ENCODE results near the gene PRELID3B.

Gene PRELID3B

DNA sequence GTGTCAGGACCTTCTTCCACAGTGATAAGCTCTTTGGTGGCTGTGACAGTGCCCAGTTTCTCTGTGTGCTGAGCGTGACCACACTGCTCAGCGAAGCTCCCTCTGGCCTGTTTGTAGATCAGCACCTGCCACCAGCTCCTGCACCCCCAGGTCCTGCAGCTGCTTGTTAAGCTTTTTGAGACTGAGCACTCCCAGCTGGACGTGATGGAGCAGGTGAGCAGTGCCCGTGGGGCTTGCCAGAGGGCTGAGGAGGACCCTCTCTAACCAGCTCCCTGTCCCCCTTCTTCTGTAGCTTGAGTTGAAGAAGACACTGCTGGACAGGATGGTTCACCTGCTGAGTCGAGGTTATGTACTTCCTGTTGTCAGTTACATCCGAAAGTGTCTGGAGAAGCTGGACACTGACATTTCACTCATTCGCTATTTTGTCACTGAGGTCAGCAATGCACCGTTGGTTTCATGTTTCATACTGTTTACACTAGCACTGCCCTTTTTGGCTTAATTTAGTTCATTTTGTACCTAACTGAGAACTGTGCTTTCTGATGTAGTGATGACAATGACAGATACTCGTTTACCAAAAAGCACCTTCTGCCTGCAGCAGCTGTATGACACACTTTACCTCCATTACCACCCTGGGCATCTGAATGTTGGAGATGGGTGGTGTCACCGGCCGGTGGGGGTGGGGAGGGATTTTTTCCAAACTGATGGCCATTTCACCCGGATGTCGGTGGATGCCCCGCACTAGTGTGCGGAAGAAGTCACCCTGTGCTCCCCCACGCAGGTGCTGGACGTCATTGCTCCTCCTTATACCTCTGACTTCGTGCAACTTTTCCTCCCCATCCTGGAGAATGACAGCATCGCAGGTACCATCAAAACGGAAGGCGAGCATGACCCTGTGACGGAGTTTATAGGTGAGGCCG lies 49.0 kb downstream of the PRELID3B start:
- DNase-seq (ENCODE audit: low read depth) = no peak

DNA sequence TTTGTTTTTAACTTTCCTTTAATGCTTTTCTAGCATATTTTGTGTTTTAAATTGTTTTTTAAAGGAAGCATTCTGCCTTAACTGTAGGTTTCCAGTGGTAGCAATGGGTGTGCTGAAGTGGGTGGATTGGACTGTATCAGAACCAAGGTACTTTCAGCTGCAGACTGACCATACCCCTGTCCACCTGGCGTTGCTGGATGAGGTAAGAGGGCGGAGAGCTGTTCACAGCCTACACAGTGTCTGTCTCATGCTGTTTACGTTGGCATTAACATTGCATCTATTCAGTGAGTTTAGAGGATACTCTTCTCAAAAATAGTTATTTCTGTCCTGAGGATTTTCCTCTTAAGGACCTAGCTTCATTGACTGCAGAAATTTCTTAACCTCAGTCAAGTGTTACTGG lies 49.7 kb downstream of the PRELID3B start:
- DNase-seq (ENCODE audit: low read depth) = no peak

DNA sequence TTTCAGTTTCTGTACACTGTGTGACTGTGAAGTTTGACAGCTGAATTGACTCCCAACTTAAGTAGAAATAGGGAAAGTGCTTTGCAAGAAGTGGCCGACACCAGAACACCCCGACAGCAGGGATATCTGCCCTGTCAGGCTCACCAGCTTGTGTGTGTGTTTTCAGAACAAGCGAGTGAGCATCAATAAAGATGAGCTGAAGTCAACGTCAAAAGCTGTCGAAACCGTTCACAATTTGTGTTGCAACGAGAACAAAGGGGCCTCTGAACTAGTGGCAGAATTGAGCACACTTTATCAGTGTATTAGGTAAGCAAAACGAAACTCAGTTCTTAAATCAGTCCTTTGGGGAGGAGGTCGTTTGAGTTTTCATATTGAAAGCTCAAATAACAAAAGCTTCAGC lies 50.9 kb downstream of the PRELID3B start:
- no peak for DNase-seq (ENCODE audit: low read depth)

DNA sequence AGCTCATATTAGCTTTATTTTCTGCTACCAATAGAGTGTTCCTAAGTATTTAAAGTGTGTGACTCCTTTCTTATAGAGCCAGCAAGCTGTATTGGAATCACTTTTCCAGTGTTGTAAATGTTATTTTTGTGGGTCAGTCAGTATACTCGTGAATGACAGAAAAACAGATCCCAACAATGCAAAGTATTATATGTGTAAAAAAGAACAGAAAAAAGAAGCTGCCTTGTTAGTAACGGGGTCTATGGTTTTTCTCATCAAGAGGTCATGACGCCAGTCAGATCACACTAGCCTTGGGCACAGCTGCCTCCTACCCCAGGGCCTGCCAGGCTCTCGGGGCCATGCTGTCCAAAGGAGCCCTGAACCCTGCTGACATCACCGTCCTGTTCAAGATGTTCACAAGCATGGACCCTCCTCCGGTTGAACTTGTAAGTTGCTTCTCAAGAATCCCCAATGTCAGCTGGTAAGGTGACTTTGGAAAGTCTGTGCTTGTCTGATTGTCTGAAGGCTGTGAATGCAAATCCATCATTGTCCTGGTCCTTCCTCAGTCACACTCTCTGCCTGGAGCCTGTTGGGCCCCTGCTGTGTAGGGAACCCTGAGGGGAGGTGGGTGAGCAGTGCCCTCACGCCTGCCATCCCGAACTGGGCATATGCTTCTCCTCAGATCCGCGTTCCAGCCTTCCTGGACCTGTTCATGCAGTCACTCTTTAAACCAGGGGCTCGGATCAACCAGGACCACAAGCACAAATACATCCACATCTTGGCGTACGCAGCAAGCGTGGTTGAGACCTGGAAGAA lies 51.7 kb downstream of the PRELID3B start:
- DNase-seq (ENCODE audit: low read depth) = no peak

DNA sequence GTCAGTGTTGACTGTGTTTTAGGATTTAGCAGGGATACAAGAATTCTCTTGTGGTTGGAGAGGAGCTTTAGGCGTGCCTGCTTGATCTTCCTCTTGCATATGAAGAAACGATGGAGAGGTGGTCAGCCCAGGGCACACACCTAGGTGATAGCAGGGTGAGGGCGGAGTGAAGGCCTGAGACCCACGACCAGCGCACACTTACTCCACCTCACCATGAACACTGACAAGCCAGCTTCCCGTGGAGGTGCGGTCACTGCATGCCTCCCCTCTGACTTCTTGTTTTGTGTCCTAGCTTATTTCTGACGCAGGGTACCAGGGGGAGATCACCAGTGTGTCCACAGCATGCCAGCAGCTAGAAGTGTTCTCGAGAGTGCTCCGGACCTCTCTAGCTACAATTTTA lies 53.4 kb downstream of the PRELID3B start:
- no peak for DNase-seq (ENCODE audit: low read depth)

DNA sequence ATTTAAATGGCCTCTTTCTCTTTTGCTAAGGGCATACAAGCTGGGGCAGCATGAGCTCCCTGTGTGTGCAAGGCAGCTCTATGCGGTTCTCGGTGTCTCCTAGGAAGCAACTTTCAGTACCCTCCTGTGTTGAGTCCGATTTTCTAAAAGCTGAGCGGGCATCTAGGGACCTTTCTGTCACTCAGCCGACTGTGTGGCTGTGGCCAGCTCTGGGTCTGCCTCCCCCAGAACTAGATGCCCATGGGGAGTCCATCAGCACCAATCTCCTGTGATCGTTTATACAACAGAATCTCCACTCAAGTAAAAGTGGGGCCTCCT lies 54.1 kb downstream of the PRELID3B start:
- DNase-seq (ENCODE audit: low read depth) = no peak

DNA sequence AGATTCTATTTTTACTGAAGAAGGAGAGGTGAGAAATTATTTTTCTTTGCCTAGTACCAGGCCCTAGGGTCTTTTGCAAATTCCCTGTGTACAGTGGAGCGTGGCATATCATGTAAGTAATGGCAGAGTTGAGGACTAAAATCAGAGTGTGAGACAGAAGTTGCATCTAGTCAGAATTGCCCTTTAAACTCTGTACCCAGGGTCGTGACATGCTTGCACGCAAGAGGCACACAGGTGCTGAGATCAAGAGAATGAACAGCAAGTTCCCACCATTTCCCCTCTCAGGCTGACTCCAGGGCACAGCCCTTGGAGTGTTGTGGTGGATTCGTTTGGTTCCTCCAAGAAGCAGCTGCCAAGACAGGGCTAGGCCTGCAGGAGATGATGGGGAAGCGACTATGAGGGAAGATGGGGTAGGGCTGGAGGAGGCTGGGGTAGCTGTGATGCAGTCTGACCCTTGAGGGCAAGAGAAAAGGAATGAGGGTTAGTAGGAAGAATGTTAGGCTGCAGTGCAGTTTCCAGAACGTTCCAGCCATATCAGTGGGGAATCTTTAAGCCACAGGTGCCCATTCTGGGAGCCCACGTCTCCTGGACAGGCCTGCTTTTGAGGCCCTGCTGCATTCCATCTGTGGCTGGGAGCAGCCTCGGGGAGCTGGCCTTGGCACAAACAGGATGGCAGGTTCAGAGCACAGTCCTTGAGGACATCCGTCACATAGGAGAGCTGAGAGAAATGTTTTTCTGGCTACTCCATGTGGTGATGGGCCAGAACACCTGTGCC lies 54.6 kb downstream of the PRELID3B start:
- DNase-seq (ENCODE audit: low read depth) = no peak

DNA sequence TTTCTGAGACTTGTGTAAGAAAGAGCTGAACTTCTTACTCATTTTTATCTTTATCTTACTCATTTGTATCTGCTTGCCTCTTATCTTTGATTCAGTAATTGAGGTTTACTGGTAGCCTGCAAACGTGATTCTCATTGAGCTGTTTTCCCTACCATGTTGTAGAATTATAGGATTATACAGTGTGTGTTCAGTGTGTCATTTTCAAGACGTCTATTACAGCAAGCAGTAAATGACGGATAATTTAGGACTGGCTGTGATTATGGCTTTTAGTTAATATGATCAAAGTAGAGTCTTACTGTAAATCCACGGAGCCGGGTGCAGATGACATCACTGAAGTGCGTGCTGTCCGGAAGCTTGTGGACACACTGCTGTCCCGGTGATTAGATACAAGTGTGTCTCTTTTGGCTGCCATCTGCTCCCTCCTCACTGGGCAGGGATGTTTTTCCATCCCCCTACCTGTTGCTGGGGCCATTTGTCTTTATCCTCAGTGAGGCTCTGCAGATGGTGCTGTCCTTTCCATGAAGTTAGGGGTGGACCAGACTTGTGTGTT lies 55.5 kb downstream of the PRELID3B start:
- DNase-seq (ENCODE audit: low read depth) = no peak

DNA sequence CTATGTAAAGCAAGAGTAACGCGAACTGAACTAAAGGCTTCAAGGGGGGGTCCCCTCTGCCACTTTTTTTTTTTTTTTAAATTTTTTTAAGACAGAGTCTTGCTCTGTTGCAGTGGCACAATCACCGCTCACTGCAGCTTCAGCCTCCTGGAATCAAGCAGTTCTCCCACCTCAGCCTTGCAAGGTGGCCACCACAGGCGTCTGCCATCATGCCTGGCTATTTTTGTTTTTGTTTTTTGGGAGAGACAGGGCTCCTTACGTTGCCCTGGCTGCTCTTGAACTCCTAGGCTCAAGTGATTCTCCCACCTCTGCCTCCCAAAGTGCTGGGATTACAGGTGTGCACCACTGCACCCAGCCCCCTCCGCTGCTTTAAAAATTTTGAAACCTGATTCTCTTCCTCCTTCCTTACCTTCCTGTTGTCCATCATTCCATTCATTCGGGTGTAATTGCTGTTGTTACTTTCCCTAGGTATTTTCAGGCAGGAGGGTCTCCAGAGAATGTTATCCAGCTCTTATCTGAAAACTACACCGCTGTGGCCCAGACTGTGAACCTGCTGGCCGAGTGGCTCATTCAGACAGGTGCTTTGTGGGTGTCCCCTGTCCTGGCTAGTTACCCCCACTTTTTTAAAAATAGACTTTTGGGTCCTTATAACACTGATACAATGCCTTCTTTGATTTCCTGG lies 56.2 kb downstream of the PRELID3B start:
- no peak for DNase-seq (ENCODE audit: low read depth)

DNA sequence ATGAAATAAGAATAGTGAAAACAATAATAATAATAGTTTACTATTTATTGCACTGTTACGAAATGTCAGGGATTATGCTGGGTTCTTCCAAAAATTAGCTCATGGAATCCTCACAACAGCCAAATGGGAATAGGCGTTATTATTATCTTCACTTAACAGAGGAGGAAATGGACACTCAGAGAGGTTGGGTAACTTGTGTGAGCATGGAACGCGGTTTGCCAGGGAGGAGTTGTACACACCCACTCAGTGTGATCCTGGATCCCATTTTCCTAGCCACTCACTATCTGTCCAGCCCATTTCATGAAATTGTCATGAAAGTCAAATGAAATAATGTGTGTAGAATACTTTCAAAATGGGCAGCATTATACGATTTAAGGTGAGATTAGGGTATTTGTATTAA lies 56.9 kb downstream of the PRELID3B start:
- DNase-seq (ENCODE audit: low read depth) = no peak

DNA sequence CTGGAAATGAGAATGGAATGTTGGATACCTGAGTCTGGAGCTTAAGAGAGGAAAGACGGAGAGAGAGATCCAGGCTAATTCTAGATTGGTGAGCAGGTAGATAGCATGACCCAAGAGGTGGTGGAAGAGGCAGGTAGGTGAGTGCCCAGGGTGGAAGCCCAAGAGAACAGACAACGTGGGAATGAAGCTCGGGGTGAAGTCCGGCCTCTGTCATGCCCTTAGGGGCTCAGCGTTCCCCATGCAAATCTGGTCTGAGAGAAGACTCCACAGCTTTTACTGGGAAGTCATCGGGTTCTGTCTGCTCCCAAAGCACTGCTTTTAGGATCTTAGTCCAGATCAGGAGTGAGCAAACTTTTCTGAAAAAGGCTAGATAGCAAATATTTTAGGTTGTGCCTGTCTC lies 57.9 kb downstream of the PRELID3B start:
- no peak for DNase-seq (ENCODE audit: low read depth)
